WTC11 (cell line): ENCODE data around the gene PRSS8. TPM values are rescaled to one million over a fixed set of nuclear protein-coding genes. Genes with fewer than 3 reads are reported as not detected.

Source experiments
- ATAC-seq: fragments of 200-7000 bp; cut with Tn5 transposase; 2 replicates; pipeline ENCODE4 v1.10.0; 2021; ENCODE audit warnings: mild to moderate bottlenecking, moderate library complexity
- CTCF ChIA-PET: fragments of 300-600 bp; sonication (Branson Sonifier 250); formaldehyde crosslinking; loops from one replicate; lab custom pipeline; 2021; ENCODE audit warnings: antibody characterized with exemption; lab: Charles Lee
- POLR2A ChIA-PET: fragments of 350-600 bp; sonication (Branson Sonifier 250); formaldehyde crosslinking; loops from one replicate; lab custom pipeline; 2021; ENCODE audit warnings: antibody characterized with exemption; lab: Charles Lee
- DNase-seq: peaks from one replicate; pipeline ENCODE4 v3.0.0; 2021; ENCODE audit warnings: low spot score
- H3K27ac Mint-ChIP-seq: 2 replicates; pipeline ENCODE4 v1.8.0; 2021; ENCODE audit warnings: mixed read lengths
- H3K27me3 Mint-ChIP-seq: 2 replicates; pipeline ENCODE4 v1.8.0; 2021; ENCODE audit warnings: low read depth, mild to moderate bottlenecking, moderate library complexity, mixed read lengths
- H3K36me3 Mint-ChIP-seq: 2 replicates; pipeline ENCODE4 v1.8.0; 2021; ENCODE audit warnings: mixed read lengths
- H3K4me1 Mint-ChIP-seq: 2 replicates; pipeline ENCODE4 v1.8.0; 2022; ENCODE audit warnings: mixed read lengths
- H3K4me3 Mint-ChIP-seq: 2 replicates; pipeline ENCODE4 v1.8.0; 2021; ENCODE audit warnings: mild to moderate bottlenecking, moderate library complexity, mixed read lengths
- H3K9me3 Mint-ChIP-seq: 2 replicates; pipeline ENCODE4 v1.8.0; 2021; ENCODE audit warnings: mixed read lengths
- CREB1 ChIP-seq: sonication (generic); formaldehyde crosslinking; IDR thresholded peaks from 2 replicates; pipeline ENCODE4 v1.8.0; 2023; ENCODE audit warnings: mild to moderate bottlenecking, missing genetic modification reagents
- CREM ChIP-seq: sonication (generic); formaldehyde crosslinking; IDR thresholded peaks from 2 replicates; pipeline ENCODE4 v1.8.1; 2022; ENCODE audit warnings: mild to moderate bottlenecking, missing genetic modification reagents, moderate library complexity
- HMGA2 ChIP-seq: fragments of 250-450 bp; sonication (Bioruptor Pico); IDR thresholded peaks from 2 replicates; pipeline ENCODE4 v1.4.0; 2021; ENCODE audit warnings: mild to moderate bottlenecking, moderate library complexity
- MXD4 ChIP-seq: fragments of 250-450 bp; sonication (Bioruptor Pico); IDR thresholded peaks from 2 replicates; pipeline ENCODE4 v1.8.0; 2021; ENCODE audit warnings: mild to moderate bottlenecking, moderate library complexity, borderline replicate concordance
- NFATC4 ChIP-seq: fragments of 250-450 bp; sonication (Bioruptor Pico); IDR thresholded peaks from 2 replicates; pipeline ENCODE4 v1.9.0; 2021; ENCODE audit warnings: mild to moderate bottlenecking
- TEAD1 ChIP-seq: sonication (generic); formaldehyde crosslinking; IDR thresholded peaks from 2 replicates; pipeline ENCODE4 v1.8.0; 2022; ENCODE audit warnings: mild to moderate bottlenecking, missing genetic modification reagents
- TEAD4 ChIP-seq: sonication (generic); formaldehyde crosslinking; IDR thresholded peaks from 2 replicates; pipeline ENCODE4 v1.8.0; 2022; ENCODE audit warnings: mild to moderate bottlenecking, missing genetic modification reagents
- ZBTB21 ChIP-seq: sonication (generic); formaldehyde crosslinking; IDR thresholded peaks from 2 replicates; pipeline ENCODE4 v1.8.1; 2023; ENCODE audit warnings: mild to moderate bottlenecking, missing genetic modification reagents, borderline replicate concordance
- ZNF263 ChIP-seq: sonication (generic); formaldehyde crosslinking; IDR thresholded peaks from 2 replicates; pipeline ENCODE4 v1.8.1; 2022; ENCODE audit warnings: low read depth, mild to moderate bottlenecking, moderate library complexity, missing genetic modification reagents
- ZNF396 ChIP-seq: fragments of 250-450 bp; sonication (Bioruptor Pico); IDR thresholded peaks from 2 replicates; pipeline ENCODE4 v1.8.0; 2021; ENCODE audit warnings: mild to moderate bottlenecking, moderate library complexity, borderline replicate concordance
- ZNF423 ChIP-seq: fragments of 250-450 bp; sonication (Bioruptor Pico); IDR thresholded peaks from 2 replicates; pipeline ENCODE4 v2.1.2; 2022; ENCODE audit warnings: mild to moderate bottlenecking, moderate library complexity
- total RNA-seq: library from RNA; stranded (reverse); gene quantifications from 3 replicates; pipeline ENCODE4 v1.2.3, GENCODE V29; 2021
- TF ChIP-seq, protein P1 (sequence below): sonication (generic); formaldehyde crosslinking; conservative IDR thresholded peaks from 2 replicates; pipeline ENCODE4 v1.8.1; 2023; ENCODE audit warnings: mild to moderate bottlenecking, low read depth, missing genetic modification reagents, moderate library complexity
- TF ChIP-seq, protein P2 (sequence below): fragments of 250-450 bp; sonication (Bioruptor Pico); IDR thresholded peaks from 2 replicates; pipeline ENCODE4 v1.9.0; 2021; ENCODE audit warnings: mild to moderate bottlenecking, borderline replicate concordance

Gene PRSS8
- total RNA-seq, 1 experiment from 2014 or later, result 78.8 TPM

DNA sequence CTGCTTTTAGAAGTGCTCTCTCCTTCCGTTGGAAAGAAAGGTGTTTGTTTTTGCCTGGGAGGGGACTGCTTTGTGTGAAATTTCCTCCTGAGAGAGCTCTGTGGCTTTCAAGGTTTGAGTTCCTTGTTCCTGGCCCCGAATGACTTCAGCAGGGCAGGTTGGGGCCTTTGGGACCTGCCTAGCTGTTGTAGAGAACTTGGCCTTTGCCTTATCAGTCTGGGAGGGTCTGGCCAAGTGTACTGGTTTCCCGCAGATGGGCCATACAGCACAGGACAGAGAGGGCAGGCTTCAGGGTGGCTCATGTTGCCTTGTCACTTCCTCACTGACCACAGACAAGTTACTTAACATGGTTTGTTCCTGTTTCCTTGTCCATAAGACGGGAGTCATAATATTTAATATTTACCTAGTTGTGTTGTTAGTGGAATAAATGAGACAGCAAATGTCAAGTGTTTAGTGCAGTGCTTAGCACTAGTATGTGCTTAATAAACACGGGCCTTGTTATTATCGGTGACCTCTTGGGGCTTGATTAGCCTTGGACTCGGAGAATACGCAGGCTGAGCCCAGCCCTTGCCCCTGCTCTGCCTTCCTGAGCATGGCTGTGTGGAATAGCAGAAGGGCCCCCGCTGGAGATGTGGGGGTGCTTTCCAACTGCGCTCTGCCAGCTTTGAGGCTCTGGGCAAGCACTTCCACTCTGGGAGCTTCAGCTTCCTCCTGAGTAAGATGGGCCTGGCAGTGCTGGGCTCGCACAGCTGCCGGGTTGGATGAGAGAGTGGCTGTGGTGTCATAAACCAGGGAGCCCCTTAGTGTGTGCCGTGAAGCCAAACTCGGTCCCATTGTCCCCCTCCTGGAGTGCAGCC lies 6.6 kb downstream of the PRSS8 start:
- no peak for ATAC-seq
- CTCF ChIA-PET, result interaction anchor here (2.6 to 3.3 kb wide), 2 partner anchors 11 to 13 kb away, joined by 12 to 25 read pairs; partner anchors contain the start of gene KAT8

DNA sequence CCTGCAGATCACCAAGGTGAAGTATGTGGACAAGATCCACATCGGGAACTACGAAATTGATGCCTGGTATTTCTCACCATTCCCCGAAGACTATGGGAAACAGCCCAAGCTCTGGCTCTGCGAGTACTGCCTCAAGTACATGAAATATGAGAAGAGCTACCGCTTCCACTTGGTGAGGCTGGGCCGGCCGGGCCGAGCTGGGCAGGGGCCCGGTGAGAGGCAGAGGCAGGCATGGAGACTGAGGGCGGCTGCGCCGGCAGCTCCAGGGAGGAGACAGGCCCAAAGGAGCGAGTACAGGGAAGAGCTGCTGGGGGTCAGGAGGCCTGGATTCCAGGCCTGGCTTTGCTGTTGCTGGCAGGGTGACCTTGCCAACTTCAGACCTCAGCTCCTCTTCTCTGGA lies 8.3 kb downstream of the PRSS8 start:
- no peak for ATAC-seq
- peaks cover 17% of the 10 kb centered on the region for H3K36me3 Mint-ChIP-seq
- no peaks in the 10 kb centered on the region for H3K9me3 Mint-ChIP-seq
- no peak overlapping the region for H3K4me3 Mint-ChIP-seq
- ChIA-PET POLR2A (interaction anchor here (1.1 kb wide), 1 partner anchor 10 kb away, joined by 4 read pairs; the partner anchor contains the start of gene KAT8), CTCF (interaction anchor here (0.6 to 2.1 kb wide), 4 partner anchors 10 to 541 kb away, joined by 3 to 10 read pairs (median 3); partner anchors contain the start of gene KAT8)
- TF ChIP-seq ZNF396, result no peak
- DNase-seq, result no peak
- H3K27me3 Mint-ChIP-seq, result no peaks in the 10 kb centered on the region
- 0 out of 2 replicates have a peak overlapping the region, but pooled peaks have one; percentile 60 for H3K27ac Mint-ChIP-seq
- peaks cover 20% of the 10 kb centered on the region for H3K4me1 Mint-ChIP-seq

More for the DNA sequence above, 6.6 kb downstream of the PRSS8 start:
- H3K4me1 Mint-ChIP-seq, result peaks cover 36% of the 10 kb centered on the region
- peaks cover 30% of the 10 kb centered on the region for H3K36me3 Mint-ChIP-seq
- H3K4me3 Mint-ChIP-seq, result no peak overlapping the region
- H3K27me3 Mint-ChIP-seq, result no peaks in the 10 kb centered on the region
- 0 out of 2 replicates have a peak overlapping the region, but pooled peaks have one; percentile 66 for H3K27ac Mint-ChIP-seq
- POLR2A ChIA-PET, result interaction anchor here (1.1 to 1.4 kb wide), 2 partner anchors 11 to 51 kb away, joined by 3 to 6 read pairs; partner anchors contain the start of genes FUS and KAT8
- no peaks in the 10 kb centered on the region for H3K9me3 Mint-ChIP-seq
- TF ChIP-seq HMGA2, result no peak
- TF ChIP-seq MXD4, result no peak
- TF ChIP-seq, protein P1, sequence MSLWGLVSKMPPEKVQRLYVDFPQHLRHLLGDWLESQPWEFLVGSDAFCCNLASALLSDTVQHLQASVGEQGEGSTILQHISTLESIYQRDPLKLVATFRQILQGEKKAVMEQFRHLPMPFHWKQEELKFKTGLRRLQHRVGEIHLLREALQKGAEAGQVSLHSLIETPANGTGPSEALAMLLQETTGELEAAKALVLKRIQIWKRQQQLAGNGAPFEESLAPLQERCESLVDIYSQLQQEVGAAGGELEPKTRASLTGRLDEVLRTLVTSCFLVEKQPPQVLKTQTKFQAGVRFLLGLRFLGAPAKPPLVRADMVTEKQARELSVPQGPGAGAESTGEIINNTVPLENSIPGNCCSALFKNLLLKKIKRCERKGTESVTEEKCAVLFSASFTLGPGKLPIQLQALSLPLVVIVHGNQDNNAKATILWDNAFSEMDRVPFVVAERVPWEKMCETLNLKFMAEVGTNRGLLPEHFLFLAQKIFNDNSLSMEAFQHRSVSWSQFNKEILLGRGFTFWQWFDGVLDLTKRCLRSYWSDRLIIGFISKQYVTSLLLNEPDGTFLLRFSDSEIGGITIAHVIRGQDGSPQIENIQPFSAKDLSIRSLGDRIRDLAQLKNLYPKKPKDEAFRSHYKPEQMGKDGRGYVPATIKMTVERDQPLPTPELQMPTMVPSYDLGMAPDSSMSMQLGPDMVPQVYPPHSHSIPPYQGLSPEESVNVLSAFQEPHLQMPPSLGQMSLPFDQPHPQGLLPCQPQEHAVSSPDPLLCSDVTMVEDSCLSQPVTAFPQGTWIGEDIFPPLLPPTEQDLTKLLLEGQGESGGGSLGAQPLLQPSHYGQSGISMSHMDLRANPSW (CRISPR knock-in tag), result no peak
- DNase-seq, result no peak

DNA sequence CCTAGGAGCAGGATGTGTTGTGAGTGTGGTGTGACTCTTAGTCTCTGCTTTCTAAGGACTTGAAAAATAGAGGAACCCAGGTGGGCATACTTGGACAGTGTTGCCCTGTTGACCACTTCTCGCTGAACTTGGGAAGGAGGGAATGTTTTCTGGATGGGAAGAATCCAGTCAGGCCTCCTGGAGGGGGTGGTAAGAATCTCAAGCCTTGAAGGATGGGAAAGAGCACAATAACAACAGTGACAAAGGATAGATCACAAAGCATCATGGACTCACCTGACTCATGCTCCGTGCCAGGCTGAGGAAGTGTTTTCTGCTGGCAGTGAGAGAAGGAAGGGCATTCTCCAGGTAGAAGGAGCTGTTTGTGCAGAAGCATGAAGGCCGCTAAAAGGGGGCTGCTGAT lies 9.7 kb downstream of the PRSS8 start:
- POLR2A ChIA-PET, result no interaction called here
- Mint-ChIP-seq H3K4me3 (no peak overlapping the region), H3K4me1 (peaks cover 10% of the 10 kb centered on the region), H3K27me3 (no peaks in the 10 kb centered on the region), H3K9me3 (no peaks in the 10 kb centered on the region), H3K36me3 (peaks cover 17% of the 10 kb centered on the region), H3K27ac (peak overlapping the region; percentile 22)
- CTCF ChIA-PET, result interaction anchor here (1.1 to 2.1 kb wide), 2 partner anchors 17 kb away, joined by 5 to 10 read pairs; no protein-coding TSS in a partner anchor
- no peak for TF ChIP-seq HMGA2
- TF ChIP-seq, protein P2, sequence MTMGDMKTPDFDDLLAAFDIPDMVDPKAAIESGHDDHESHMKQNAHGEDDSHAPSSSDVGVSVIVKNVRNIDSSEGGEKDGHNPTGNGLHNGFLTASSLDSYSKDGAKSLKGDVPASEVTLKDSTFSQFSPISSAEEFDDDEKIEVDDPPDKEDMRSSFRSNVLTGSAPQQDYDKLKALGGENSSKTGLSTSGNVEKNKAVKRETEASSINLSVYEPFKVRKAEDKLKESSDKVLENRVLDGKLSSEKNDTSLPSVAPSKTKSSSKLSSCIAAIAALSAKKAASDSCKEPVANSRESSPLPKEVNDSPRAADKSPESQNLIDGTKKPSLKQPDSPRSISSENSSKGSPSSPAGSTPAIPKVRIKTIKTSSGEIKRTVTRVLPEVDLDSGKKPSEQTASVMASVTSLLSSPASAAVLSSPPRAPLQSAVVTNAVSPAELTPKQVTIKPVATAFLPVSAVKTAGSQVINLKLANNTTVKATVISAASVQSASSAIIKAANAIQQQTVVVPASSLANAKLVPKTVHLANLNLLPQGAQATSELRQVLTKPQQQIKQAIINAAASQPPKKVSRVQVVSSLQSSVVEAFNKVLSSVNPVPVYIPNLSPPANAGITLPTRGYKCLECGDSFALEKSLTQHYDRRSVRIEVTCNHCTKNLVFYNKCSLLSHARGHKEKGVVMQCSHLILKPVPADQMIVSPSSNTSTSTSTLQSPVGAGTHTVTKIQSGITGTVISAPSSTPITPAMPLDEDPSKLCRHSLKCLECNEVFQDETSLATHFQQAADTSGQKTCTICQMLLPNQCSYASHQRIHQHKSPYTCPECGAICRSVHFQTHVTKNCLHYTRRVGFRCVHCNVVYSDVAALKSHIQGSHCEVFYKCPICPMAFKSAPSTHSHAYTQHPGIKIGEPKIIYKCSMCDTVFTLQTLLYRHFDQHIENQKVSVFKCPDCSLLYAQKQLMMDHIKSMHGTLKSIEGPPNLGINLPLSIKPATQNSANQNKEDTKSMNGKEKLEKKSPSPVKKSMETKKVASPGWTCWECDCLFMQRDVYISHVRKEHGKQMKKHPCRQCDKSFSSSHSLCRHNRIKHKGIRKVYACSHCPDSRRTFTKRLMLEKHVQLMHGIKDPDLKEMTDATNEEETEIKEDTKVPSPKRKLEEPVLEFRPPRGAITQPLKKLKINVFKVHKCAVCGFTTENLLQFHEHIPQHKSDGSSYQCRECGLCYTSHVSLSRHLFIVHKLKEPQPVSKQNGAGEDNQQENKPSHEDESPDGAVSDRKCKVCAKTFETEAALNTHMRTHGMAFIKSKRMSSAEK (CRISPR knock-in tag), result no peak
- no peak for TF ChIP-seq TEAD1 (CRISPR knock-in tag)
- TF ChIP-seq ZBTB21, result no peak
- no peak for TF ChIP-seq CREM
- no peak for TF ChIP-seq NFATC4 (CRISPR knock-in tag)
- DNase-seq (no peak), ATAC-seq (no peak)

DNA sequence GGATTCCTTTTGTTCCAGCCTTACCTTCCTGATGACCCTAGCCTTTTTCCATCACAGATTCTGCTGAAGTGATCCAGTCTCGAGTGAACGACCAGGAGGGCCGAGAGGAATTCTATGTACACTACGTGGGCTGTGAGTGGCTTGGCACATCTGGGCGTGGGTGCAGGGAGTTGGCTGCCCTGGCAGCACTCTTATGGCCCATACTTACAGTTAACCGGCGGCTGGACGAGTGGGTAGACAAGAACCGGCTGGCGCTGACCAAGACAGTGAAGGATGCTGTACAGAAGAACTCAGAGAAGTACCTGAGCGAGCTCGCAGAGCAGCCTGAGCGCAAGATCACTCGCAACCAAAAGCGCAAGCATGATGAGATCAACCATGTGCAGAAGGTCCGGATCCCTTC lies 15.4 kb downstream of the PRSS8 start:
- CTCF ChIA-PET, result interaction anchor here (1.2 to 2.6 kb wide), 2 partner anchors 15 to 22 kb away, joined by 4 to 12 read pairs; no protein-coding TSS in a partner anchor
- H3K4me3 Mint-ChIP-seq, result no peak overlapping the region
- H3K4me1 Mint-ChIP-seq, result peaks cover 16% of the 10 kb centered on the region
- TF ChIP-seq ZNF263 (CRISPR knock-in tag) (no peak), TEAD4 (CRISPR knock-in tag) (no peak), ZNF423 (no peak), CREB1 (CRISPR knock-in tag) (no peak)
- POLR2A ChIA-PET, result interaction anchor here (0.7 to 0.9 kb wide), 3 partner anchors 10 to 59 kb away, joined by 3 read pairs; partner anchors contain the start of gene FUS
- no peak for DNase-seq
- ATAC-seq, result no peak
- H3K9me3 Mint-ChIP-seq, result no peaks in the 10 kb centered on the region
- peaks cover 31% of the 10 kb centered on the region for H3K36me3 Mint-ChIP-seq
- H3K27me3 Mint-ChIP-seq, result no peaks in the 10 kb centered on the region
- H3K27ac Mint-ChIP-seq, result no peak overlapping the region
